Measurements from ENCODE around the gene PTPRF.

DNA sequence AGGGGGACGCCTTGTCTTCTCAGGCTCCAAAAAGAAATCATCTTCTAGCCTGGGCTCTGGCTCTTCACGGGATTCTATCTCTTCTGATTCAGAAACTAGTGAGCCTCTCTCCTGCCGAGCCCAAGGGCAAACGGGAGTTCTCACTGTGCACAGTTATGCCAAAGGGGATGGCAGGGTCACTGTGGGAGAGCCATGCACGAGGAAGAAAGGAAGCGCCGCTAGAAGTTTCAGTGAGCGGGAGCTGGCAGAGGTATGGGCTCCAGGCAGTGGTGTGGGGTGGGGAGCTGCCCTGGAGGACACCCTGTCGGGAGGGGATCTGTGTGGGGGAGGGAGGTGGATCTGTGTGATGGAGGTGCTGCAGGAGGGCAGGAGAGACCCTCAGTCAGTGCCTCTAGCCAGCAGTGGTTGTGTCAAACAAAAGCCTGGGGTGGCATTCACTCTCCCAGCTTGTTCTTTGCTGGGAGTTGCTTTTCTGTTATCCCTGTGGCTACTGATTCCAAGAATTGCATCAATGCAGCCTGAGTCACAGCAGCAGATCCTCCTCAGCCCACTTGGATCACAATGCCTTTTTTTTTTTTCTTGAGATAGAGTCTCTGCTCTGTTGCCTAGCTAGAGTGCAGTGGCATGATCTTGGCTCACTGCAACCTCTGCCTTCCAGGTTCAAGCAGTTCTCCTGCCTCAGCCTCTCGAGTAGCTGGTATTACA is 141.1 kb downstream of the PTPRF start:
- TF ChIP-seq CTCF (IDR thresholded peaks at IDR 0.05) (no peak), ZFX (IDR thresholded peaks at IDR 0.05; ENCODE audit: borderline replicate concordance) (no peak)

All from 22Rv1 (cell line).